Measurements from ENCODE around the gene AMHR2.

- TF ChIP-seq CTCF (IDR thresholded peaks at IDR 0.05; ENCODE audit: low read length) = no peak
- no peak for TF ChIP-seq EZH2 (optimal IDR thresholded peaks at IDR 0.05; ENCODE audit: low read depth, low read length)
Measured at GRCh38 chr12:53450936-53451335, 27.3 kb downstream of the AMHR2 start.
